H4 (cell line): ENCODE results near the gene ABCA7. TPM values are rescaled to one million over a fixed set of nuclear protein-coding genes. Genes with fewer than 3 reads are reported as not detected.

ENCODE experiments used
- DNase-seq: peaks from one replicate; pipeline ENCODE4 v3.0.0-alpha.2; 2015; ENCODE audit warnings: low spot score
- total RNA-seq: library from RNA; depleted of rRNA; stranded (reverse); fragments of >200 nt; shearing (Covaris generic); gene quantifications from 2 replicates; pipeline ENCODE4 v1.2.3, GENCODE V29; 2014; rRNA removed

Gene ABCA7, protein sequence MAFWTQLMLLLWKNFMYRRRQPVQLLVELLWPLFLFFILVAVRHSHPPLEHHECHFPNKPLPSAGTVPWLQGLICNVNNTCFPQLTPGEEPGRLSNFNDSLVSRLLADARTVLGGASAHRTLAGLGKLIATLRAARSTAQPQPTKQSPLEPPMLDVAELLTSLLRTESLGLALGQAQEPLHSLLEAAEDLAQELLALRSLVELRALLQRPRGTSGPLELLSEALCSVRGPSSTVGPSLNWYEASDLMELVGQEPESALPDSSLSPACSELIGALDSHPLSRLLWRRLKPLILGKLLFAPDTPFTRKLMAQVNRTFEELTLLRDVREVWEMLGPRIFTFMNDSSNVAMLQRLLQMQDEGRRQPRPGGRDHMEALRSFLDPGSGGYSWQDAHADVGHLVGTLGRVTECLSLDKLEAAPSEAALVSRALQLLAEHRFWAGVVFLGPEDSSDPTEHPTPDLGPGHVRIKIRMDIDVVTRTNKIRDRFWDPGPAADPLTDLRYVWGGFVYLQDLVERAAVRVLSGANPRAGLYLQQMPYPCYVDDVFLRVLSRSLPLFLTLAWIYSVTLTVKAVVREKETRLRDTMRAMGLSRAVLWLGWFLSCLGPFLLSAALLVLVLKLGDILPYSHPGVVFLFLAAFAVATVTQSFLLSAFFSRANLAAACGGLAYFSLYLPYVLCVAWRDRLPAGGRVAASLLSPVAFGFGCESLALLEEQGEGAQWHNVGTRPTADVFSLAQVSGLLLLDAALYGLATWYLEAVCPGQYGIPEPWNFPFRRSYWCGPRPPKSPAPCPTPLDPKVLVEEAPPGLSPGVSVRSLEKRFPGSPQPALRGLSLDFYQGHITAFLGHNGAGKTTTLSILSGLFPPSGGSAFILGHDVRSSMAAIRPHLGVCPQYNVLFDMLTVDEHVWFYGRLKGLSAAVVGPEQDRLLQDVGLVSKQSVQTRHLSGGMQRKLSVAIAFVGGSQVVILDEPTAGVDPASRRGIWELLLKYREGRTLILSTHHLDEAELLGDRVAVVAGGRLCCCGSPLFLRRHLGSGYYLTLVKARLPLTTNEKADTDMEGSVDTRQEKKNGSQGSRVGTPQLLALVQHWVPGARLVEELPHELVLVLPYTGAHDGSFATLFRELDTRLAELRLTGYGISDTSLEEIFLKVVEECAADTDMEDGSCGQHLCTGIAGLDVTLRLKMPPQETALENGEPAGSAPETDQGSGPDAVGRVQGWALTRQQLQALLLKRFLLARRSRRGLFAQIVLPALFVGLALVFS (N-terminal part only)
- 2.9 and 3.6 TPM in 2 replicates for total RNA-seq

DNA sequence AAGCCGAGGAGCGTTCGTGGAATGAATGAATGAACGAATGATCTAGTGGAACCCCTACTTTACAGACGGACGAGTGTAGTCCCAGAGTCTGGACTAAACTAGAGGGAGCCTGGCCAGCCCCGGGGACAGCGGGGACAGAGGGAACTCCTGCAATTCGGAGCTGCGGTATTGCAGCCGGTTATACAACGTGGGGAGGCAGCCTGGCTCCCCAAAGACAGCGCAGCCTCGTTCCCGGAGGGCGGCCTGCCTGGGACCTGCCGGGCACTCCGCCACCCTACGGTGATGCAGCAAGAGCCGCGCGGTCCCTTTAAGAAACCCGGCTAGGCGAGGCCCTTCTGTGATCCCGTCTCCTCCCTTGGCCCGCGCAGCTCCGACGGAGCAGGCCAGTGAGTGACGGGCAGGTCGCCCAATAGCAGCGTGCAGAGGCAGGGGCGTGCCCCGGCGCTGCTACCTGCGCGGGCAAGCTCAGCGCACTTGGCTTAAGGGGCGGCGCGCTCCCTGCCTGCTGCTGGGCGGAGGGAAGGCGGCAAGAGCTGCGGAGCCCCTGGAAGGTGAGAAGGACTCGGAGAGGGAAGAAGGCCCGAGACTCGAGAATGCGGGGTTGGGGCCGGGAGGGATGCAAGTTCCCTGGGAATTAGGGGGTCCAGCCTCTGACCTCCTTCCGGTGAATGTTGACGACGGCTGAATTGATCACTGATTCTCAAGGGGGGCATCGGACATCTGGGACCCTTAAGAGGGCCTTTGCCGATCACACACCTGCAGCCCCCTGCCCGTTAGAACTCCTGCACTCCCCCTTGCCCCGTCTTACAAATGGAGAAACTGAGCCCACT is at the start of gene ABCA7:
Gene ABCA7 (plus strand): TSS at position 462 of the 830 bp plus-strand sequence. CDS start 1,255 bp downstream, outside the sequence.
- peak; percentile 97 for DNase-seq

DNA sequence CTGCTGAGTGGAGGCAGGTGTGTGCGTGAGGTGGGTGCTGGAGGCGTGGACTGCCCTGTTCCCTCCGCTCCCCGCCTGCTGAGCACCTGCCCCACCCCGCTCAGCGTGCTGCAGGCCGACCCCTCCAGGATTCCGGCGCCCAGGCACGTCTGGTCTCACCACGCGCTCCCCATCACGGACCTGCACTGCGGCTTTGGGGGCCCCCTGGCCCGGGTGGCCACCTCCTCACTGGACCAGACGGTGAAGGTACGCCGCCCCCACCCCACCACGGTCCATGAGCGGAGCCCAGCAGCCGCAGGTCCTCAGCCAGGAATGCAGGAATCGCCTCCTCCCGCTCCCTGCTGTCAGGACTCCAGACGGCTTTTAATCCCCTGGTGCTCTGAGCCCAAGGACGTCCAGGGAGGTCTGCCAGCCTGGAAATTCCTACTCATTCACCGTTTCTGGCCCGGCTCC is 49.8 kb upstream of the ABCA7 start:
- DNase-seq: no peak

DNA sequence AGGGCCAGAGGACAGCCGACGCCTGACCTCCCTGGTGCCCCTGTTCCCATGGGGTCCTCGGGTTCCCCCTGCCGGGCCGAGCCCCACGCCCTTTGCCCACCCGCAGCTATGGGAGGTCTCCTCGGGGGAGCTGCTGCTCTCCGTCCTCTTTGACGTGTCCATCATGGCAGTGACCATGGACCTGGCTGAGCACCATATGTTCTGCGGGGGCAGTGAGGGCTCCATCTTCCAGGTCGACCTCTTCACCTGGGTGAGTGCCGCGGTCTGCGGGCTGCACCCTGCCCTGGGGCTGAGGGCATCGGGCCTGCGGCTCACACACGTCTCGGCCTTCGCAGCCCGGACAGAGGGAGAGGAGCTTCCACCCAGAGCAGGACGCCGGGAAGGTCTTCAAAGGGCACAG is 49.2 kb upstream of the ABCA7 start:
- no peak for DNase-seq

DNA sequence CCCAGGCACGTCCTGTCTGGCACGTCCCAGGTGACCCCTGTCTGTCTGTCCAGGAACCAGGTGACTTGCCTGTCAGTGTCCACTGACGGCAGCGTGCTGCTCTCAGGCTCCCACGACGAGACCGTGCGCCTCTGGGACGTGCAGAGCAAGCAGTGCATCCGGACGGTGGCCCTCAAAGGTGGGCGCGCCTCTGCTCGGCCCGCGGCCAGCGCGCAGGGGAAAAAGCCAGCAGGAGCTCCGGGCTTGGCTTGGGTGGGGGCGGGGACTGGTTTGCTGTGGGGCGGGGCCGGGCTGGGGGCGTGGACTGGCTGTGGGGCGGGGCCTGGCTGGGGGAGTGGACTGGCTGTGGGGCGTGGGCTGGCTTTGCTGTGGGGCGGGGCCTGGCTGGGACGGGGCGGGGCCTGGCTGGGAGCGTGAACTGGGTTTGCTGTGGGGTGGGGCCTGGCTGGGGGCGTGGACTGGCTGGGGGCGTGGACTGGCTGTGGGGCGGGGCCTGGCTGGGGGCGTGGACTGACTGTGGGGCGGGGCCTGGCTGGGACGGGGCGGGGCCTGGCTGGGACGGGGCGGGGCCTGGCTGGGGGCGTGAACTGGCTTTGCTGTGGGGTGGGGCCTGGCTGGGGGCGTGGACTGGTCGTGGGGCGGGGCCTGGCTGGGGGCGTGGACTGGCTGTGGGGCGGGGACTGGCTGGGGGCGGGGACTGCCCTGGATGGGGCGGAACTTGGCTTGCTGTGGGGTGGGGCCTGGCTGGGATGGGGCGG is 48.6 kb upstream of the ABCA7 start:
- no peak for DNase-seq

DNA sequence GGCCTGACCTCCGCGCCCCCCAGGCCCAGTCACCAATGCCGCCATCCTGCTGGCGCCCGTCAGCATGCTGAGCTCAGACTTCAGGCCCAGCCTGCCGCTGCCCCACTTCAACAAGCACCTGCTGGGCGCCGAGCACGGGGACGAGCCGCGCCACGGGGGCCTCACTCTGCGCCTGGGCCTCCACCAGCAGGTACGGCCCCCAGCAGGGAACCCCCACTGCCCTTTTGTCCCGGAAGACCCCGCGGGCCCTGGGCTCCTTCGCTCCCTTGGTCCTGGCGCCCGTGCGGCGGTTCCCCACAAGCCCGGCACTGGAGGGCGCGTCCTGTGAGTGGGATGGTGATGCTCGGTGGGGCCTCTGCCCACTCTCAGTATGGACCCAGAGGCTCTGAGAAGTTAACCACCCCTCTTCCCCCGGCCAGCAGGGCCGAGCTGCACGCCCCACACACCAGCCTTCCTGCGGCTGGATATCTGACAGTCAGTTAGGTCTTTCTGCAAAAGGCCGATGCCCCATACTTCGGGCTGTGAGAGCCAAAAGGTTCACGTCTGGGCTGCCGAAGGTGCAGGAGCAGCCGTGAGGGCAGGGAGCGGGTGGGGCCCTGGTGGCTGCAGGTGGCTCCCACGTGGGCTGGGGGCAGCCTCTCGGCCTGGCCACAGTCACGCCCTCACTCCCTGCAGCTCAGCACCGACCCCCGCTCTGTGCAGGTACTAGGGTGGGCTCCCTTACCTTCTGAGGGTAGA is 47.8 kb upstream of the ABCA7 start:
- DNase-seq: no peak

DNA sequence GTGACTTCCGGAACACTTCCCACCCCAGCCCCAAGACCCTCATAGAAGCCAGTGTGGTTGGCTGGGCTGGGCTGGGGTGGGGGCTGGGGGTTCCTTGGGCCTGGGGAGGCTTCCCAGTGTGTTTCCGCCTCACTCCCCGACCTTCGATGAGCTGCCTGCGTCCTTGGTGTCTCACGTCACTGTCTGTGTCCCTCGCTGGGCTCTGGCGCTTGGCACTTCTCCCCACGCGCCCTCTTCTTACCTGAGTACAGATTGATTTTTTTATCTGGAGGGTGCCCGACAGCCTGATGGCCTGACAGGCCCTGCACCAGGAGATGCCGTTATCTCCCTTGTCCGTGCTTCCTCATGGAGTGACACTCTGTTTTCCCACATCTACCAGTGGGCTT is 47.2 kb upstream of the ABCA7 start:
- DNase-seq: no peak

DNA sequence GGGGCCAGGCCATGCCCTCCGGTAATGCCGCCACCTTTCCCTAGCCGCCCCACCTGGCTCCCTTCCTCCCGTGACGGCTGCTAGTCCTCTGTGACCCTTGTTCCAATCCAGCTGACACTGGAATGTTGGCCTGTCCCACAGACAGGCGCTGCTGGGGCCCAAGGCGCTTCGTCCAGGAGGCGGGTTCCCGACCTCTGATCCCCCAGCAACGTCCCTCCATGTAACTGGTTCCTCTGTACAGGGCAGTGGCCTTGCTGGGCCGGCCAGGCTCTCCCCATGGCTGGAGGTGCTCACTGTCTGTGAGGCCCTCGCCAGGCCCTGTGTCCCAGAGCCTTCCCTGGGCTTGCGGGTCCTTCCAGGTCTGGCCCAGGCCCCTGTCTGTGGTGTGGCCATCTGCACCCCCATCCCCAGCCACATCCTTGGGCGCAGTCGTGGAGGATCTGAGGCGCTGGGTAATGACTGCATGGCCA is 46.5 kb upstream of the ABCA7 start:
- DNase-seq: no peak

DNA sequence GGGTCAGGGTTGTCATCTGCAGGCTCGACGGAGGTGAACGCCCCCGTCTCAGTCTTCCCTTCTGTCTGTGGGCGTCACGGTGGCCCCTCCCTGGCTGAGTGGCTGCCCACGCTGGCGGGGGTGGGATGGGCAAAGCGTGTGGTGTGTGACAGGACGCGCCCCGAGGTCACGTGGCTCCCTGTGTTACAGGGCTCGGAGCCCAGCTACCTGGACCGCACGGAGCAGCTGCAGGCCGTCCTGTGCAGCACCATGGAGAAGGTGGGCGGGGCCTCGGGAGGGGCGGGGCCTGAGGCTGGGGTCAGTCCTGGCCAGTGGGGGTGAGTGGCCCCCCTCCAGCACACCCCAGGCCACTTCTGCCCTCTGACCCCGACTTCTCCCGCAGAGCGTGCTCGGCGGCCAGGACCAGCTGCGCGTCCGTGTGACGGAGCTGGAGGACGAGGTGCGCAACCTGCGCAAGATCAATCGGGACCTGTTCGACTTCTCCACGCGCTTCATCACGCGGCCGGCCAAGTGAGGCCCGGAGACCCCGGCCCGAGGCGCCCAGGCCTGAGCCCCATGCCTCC is 46.0 kb upstream of the ABCA7 start:
- DNase-seq: no peak

DNA sequence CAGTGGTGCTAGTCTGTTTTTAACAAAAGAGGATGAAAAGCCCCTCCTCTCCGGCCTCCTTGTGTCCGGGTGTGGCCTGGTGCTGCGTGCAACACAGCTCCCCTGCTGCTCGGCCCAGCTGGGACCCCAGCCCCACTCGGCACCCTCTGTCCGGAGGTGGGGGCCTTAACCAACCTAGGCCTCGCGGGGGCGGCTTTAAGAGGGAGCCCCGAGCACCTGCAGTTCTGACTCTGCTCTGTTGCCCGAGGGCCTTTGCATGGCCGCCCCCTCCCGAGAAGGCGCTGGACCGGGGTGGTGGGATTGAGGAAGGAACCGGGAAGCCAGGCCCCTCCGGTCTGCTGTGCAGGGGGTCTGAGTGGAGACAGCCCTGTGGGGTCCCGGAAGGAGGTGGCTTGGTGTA is 45.4 kb upstream of the ABCA7 start:
- DNase-seq: no peak

DNA sequence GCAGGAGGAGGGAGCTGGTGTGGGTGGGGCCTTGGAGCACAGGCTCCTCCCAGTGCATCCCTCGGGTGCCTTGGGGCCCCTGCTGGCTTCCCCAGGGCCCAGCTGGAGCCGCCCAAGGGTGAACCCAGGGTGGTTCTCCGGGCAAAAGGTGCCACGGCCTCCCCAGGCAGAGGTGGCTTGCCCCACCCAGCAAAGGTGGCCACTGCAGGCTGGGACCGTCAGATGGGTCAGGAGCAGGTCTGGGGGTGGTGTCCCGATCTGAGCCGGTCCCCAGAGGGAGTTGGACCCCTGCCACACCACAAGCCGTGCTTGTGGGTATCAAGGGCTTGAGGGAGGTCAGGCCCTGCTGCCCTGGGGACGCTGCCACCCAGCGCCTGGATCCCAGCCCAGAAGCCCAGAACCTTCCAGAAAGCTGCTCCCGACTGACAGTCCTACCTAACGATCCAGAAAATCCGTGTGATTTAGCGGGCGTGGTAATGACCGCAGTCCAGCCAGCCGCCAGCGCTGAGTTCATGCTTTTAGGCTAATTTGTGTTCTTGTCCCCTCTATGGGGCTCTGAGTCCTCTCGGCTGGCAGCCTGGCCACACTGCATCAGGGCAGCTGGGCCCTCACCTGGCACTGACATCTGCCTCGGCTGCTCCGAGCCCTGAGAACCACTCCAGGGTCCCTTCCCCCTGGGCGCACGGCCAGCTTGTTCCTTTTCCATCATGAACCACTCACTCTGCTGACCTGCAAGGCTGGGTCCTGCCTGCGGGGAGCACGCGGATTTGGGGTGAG is 44.7 kb upstream of the ABCA7 start:
- DNase-seq: no peak

DNA sequence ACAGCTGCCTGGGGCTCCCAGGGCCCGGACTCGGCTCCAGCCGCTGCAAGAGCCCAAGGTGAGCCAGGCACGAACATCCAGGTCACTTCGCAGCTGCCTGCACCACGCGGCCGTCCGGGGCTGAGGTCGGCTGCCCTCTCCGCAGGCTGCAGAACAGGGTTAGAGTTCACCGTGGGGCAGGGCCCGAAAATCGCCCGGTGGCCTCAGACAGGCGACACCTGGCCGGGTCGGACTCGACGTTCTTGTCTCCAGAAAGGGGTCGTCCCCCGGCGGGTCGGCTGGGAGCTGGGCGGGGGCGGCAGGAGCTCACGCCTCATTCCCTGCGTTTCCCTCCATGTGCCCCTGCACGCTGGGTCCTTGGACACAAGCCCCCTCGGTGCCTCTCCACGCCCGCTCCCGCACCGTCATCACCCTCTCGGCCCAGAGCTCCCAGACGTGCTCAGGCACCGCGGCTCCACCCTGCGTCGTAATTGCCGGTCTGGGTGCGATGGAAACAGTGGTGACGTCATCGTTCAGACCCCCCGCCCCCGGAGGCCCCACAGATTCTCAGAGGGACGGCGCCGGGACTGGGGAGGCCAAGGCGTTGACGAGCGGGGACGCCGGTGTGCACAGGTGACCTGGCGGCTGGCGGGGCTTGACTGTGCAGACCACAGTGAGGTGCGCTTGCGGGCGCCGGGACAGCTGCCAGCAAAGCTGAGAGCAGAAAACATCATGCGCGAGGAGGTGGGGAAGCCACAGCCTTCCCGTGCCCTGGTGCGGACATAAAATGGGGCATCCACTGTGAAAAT is 43.7 kb upstream of the ABCA7 start:
- peak; percentile 58 for DNase-seq

DNA sequence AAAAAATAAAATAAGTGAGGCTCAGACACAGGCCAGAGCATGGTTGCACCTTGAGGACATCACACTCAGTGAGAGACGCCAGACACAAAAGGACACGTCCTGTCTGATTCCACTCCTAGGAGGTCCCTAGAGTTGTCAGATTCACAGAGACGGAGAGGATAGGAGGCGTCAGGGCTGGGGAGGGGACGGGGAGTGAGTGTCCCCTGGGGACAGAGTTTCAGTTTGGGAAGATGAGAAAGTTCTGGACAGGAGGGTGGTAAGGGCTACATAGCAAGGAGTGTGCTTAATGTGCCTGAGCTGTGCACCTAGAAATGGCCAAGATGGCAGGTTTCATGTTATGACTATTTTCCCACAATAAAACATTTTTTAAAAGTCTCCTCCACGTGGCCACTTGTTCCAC is 41.8 kb upstream of the ABCA7 start:
- no peak for DNase-seq

DNA sequence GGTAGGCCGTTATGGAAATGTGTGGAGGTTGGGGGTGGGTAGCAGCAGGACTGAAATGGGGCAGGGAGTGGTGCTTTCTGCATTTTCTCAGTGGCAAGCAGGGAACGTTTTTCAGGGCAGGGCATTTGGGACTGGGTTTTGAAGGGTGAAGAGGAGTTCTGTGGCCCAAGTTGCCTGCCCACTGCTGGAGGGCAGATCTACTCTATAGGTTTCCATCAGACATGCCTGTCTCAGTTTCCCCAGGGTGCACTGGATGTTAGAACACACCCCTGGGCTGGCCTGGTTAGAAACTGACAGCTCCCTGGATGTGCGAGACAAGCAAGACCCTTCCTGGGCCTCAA is 40.6 kb upstream of the ABCA7 start:
- no peak for DNase-seq

DNA sequence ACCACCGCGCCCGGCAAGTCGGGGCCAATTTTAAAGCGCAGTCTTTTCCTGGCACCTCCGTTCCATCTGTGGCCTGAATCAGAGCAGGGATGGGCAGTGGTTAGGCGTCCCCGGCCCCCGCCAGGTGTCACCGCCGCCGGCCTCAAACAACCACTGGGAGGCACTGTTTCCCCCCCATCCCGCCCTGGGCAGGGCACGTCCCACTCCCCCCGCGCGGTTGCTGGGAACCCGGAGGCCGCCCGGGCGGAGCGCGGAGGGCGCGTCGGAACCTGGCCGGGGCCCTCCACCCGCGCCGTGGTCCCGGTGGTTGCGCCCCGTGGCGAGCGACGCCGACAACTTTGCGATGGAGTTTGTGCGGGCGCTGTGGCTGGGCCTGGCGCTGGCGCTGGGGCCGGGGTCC is 39.8 kb upstream of the ABCA7 start, which contains the start of gene GRIN3B:
Gene GRIN3B (plus strand): TSS at position 325 of the 400 bp plus-strand sequence. CDS start 19 bp downstream, at position 344.
- peak; percentile 53 for DNase-seq

DNA sequence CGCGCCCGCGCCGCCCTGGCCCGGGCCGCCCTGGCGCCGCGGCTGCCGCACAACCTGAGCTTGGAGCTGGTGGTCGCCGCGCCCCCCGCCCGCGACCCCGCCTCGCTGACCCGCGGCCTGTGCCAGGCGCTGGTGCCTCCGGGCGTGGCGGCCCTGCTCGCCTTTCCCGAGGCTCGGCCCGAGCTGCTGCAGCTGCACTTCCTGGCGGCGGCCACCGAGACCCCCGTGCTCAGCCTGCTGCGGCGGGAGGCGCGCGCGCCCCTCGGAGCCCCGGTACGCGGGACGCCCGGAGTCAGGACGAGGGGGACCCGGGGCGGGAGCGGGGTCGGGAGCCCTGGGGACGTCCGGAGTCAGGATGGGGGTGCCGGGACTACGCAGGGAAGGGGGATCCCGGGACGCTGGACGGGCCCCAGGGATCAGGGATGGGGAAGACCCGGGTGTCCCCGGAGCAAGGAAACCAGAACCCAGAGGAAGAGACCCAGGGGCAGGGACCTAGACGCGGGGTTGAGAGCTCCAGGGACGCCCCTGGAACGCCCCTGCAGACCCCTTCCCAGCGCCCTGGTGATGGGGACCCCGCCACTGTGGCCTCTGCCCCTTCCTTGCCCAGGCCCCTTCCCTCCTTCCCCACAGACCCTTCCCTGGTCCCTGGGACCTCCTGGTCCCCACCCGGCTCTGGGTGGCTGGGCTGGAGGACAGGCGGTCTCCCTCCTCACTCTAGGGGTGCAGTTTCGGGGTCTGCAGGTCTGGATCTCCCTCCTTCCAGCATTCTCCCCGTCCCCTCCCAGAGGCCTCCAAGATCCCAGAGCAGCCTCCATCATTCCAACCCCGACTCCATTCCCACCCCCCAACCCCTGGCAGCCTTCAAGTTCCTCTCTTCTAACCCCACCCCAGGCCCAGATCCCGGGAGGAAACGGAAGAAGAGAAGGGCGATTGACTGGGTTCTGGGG is 39.0 kb upstream of the ABCA7 start:
- no peak for DNase-seq

DNA sequence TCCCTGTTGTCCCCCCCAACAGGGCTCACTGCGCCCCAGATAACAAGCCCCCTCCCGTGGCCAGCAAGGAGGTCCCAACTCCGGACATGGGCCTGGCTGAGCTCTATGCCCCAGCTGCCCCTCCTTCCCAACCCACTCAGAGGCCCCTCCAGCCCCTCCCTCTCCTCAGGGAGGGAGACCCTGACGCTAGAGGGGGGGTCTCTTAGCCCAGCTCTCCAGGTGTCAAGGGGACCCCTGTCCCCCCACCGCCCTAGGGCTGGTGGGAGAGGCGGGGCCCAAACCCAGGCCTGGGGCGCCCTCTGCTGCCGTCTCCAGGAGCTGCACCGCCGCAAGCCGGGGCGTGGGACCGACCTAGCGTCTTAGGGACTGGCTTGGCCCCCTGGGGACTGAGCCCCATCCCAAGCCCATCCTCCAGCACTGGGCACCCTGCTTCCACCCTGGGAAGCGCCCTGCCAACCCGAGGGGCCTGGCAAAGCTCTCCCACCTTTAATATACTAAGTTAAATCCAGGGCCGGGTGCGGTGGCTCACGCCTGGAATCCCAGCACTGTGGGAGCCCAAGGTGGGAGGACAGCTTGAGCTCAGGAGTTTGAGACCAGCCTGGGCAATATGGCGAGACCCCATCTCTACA is 38.3 kb upstream of the ABCA7 start:
- no peak for DNase-seq
